Measurements from ENCODE around the gene LINGO1. TPM values are rescaled to one million over a fixed set of nuclear protein-coding genes. Genes with fewer than 3 reads are reported as not detected.

Gene LINGO1
- total and polyA plus RNA-seq, 9 of the 15 experiments (the other 6 are each of a cell fraction or from before 2014, with no cell fraction given): 0.07 to 15.3 (median 2.1) TPM

GRCh38 chr15:77599899-77600298 is 32.8 kb downstream of the LINGO1 start (continued):
- TF ChIP-seq DIDO1 (tag; IDR thresholded peaks at IDR 0.05; ENCODE audit: low read depth): no peak
- no peak for TF ChIP-seq NRF1 (conservative IDR thresholded peaks at IDR 0.05 in 1 of 2, IDR thresholded peaks at IDR 0.05 in 1 of 2)
- no peak for TF ChIP-seq NR2C2 (CRISPR knock-in tag; IDR thresholded peaks at IDR 0.05)
- TF ChIP-seq NR2C2 (tag; IDR thresholded peaks at IDR 0.05): no peak
- TF ChIP-seq SRSF9 (IDR thresholded peaks at IDR 0.05; ENCODE audit: borderline replicate concordance, low read depth, low read length): no peak
- TF ChIP-seq, protein P1, sequence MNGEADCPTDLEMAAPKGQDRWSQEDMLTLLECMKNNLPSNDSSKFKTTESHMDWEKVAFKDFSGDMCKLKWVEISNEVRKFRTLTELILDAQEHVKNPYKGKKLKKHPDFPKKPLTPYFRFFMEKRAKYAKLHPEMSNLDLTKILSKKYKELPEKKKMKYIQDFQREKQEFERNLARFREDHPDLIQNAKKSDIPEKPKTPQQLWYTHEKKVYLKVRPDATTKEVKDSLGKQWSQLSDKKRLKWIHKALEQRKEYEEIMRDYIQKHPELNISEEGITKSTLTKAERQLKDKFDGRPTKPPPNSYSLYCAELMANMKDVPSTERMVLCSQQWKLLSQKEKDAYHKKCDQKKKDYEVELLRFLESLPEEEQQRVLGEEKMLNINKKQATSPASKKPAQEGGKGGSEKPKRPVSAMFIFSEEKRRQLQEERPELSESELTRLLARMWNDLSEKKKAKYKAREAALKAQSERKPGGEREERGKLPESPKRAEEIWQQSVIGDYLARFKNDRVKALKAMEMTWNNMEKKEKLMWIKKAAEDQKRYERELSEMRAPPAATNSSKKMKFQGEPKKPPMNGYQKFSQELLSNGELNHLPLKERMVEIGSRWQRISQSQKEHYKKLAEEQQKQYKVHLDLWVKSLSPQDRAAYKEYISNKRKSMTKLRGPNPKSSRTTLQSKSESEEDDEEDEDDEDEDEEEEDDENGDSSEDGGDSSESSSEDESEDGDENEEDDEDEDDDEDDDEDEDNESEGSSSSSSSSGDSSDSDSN (IDR thresholded peaks at IDR 0.05; ENCODE audit: borderline replicate concordance in 1 of 2, low read depth in 2 of 2, low read length in 2 of 2): no peak
- TF ChIP-seq FIP1L1 (IDR thresholded peaks at IDR 0.05; ENCODE audit: low read depth, low read length, poor library complexity, severe bottlenecking): no peak
- peak; percentile 8 for TF ChIP-seq SP2 (IDR thresholded peaks at IDR 0.05; ENCODE audit: extremely low read depth, low read depth, low read length, poor library complexity, severe bottlenecking)
- TF ChIP-seq HDGF (IDR thresholded peaks at IDR 0.05): no peak
- no peak for TF ChIP-seq ZHX1 (conservative IDR thresholded peaks at IDR 0.05; ENCODE audit: low read length)
- no peak for TF ChIP-seq ZNF436 (CRISPR knock-in tag; IDR thresholded peaks at IDR 0.05)
- no peak for TF ChIP-seq ZNF133 (CRISPR knock-in tag; IDR thresholded peaks at IDR 0.05)
- TF ChIP-seq, protein P2, sequence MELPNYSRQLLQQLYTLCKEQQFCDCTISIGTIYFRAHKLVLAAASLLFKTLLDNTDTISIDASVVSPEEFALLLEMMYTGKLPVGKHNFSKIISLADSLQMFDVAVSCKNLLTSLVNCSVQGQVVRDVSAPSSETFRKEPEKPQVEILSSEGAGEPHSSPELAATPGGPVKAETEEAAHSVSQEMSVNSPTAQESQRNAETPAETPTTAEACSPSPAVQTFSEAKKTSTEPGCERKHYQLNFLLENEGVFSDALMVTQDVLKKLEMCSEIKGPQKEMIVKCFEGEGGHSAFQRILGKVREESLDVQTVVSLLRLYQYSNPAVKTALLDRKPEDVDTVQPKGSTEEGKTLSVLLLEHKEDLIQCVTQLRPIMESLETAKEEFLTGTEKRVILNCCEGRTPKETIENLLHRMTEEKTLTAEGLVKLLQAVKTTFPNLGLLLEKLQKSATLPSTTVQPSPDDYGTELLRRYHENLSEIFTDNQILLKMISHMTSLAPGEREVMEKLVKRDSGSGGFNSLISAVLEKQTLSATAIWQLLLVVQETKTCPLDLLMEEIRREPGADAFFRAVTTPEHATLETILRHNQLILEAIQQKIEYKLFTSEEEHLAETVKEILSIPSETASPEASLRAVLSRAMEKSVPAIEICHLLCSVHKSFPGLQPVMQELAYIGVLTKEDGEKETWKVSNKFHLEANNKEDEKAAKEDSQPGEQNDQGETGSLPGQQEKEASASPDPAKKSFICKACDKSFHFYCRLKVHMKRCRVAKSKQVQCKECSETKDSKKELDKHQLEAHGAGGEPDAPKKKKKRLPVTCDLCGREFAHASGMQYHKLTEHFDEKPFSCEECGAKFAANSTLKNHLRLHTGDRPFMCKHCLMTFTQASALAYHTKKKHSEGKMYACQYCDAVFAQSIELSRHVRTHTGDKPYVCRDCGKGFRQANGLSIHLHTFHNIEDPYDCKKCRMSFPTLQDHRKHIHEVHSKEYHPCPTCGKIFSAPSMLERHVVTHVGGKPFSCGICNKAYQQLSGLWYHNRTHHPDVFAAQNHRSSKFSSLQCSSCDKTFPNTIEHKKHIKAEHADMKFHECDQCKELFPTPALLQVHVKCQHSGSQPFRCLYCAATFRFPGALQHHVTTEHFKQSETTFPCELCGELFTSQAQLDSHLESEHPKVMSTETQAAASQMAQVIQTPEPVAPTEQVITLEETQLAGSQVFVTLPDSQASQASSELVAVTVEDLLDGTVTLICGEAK (IDR thresholded peaks at IDR 0.05): no peak
- TF ChIP-seq, protein P2 (CRISPR knock-in tag; IDR thresholded peaks at IDR 0.05): no peak
